Measurements from ENCODE around the gene ZCCHC17. TPM values are rescaled to one million over a fixed set of nuclear protein-coding genes. Genes with fewer than 3 reads are reported as not detected.

Gene ZCCHC17
- total RNA-seq, 1 experiment from 2014 or later, result 48.8 TPM

DNA sequence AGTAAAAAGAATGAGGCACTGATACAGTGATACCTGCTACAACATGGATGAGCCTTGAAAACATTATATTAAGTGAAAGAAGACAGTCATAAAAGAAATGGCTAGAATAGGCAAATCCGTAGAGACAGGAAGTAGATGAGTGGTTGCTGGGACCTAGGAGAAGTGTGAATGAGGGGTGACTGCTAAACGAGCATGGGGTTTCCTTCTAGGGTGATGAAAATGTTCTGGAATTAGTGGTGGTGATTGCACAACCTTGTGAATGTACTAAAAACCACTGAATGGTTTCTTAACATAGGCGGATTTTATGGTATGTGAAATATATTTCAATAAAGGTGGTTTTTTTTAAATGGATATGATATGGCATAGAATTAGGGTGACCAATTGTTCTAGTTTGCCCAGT, 103.6 kb downstream of the ZCCHC17 start:
- DNase-seq (ENCODE audit: low spot score), result no peak
- H3K9me3 ChIP-seq (ENCODE audit: low read depth, low read length, poor library complexity, severe bottlenecking), result no peaks in the 10 kb centered on the region
- H3K4me1 ChIP-seq (ENCODE audit: insufficient read depth, low read length, poor library complexity, severe bottlenecking), result no peaks in the 10 kb centered on the region
- intact Hi-C loops (cut with micrococcal nuclease; ENCODE audit: unreplicated experiment), result no loop called here
- TF ChIP-seq EZH2 (IDR thresholded peaks at IDR 0.05; ENCODE audit: borderline replicate concordance, low read depth, low read length, poor library complexity, severe bottlenecking), result no peak
- TF ChIP-seq, protein P1, sequence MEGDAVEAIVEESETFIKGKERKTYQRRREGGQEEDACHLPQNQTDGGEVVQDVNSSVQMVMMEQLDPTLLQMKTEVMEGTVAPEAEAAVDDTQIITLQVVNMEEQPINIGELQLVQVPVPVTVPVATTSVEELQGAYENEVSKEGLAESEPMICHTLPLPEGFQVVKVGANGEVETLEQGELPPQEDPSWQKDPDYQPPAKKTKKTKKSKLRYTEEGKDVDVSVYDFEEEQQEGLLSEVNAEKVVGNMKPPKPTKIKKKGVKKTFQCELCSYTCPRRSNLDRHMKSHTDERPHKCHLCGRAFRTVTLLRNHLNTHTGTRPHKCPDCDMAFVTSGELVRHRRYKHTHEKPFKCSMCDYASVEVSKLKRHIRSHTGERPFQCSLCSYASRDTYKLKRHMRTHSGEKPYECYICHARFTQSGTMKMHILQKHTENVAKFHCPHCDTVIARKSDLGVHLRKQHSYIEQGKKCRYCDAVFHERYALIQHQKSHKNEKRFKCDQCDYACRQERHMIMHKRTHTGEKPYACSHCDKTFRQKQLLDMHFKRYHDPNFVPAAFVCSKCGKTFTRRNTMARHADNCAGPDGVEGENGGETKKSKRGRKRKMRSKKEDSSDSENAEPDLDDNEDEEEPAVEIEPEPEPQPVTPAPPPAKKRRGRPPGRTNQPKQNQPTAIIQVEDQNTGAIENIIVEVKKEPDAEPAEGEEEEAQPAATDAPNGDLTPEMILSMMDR (conservative IDR thresholded peaks at IDR 0.05; ENCODE audit: low read depth, low read length), result no peak
- no peak overlapping the region for H3K27ac ChIP-seq (ENCODE audit: low read depth, low read length, poor library complexity, severe bottlenecking)
- no TSS peak for BruUV-seq (replicated peaks)
- ChIA-PET CTCF (no interaction called here), POLR2A (ENCODE audit: low non-redundant PET) (no interaction called here)
- H3K36me3 ChIP-seq (ENCODE audit: insufficient read depth, low read length, poor library complexity, severe bottlenecking), result no peaks in the 10 kb centered on the region
- no peak overlapping the region for H3K4me3 ChIP-seq (ENCODE audit: low read depth, low read length, poor library complexity, severe bottlenecking)
- no peaks in the 10 kb centered on the region for H3K27me3 ChIP-seq (replicated peaks; ENCODE audit: insufficient read depth, low read depth, low read length, poor library complexity)

DNA sequence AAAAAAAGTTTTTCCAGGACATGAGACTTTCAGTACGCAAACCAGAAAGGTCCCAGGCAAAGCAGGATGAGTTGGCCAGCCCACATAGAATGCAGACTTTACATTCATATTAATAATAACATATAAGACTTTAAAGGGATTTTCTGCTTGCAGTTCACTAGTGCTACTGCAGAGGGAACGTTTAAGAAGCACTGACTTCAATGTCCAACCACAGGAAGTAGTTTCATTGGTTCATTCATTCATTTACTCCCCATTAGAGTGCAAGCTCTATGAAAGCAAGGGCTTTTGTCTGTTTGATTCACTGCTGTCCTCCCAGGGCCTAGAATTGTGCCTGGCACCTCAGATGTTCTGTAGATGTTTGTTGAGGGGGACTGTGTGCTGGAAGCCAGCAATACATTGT, 104.4 kb downstream of the ZCCHC17 start:
- Histone ChIP-seq H3K4me1 (ENCODE audit: insufficient read depth, low read length, poor library complexity, severe bottlenecking) (no peaks in the 10 kb centered on the region), H3K27me3 (replicated peaks; ENCODE audit: insufficient read depth, low read depth, low read length, poor library complexity) (no peaks in the 10 kb centered on the region), H3K27ac (ENCODE audit: low read depth, low read length, poor library complexity, severe bottlenecking) (no peak overlapping the region), H3K36me3 (ENCODE audit: insufficient read depth, low read length, poor library complexity, severe bottlenecking) (no peaks in the 10 kb centered on the region), H3K4me3 (ENCODE audit: low read depth, low read length, poor library complexity, severe bottlenecking) (no peak overlapping the region), H3K9me3 (ENCODE audit: low read depth, low read length, poor library complexity, severe bottlenecking) (no peaks in the 10 kb centered on the region)
- TF ChIP-seq EZH2 (IDR thresholded peaks at IDR 0.05; ENCODE audit: borderline replicate concordance, low read depth, low read length, poor library complexity, severe bottlenecking), result no peak
- TF ChIP-seq, protein P1 (conservative IDR thresholded peaks at IDR 0.05; ENCODE audit: low read depth, low read length), result no peak
- intact Hi-C loops (cut with micrococcal nuclease; ENCODE audit: unreplicated experiment), result no loop called here
- ChIA-PET CTCF (interaction anchor here (0.6 kb wide), 1 partner anchor 271 kb away, joined by 6 read pairs; no protein-coding TSS in a partner anchor), POLR2A (ENCODE audit: low non-redundant PET) (no interaction called here)
- no TSS peak for BruUV-seq (replicated peaks)
- DNase-seq (ENCODE audit: low spot score), result no peak

DNA sequence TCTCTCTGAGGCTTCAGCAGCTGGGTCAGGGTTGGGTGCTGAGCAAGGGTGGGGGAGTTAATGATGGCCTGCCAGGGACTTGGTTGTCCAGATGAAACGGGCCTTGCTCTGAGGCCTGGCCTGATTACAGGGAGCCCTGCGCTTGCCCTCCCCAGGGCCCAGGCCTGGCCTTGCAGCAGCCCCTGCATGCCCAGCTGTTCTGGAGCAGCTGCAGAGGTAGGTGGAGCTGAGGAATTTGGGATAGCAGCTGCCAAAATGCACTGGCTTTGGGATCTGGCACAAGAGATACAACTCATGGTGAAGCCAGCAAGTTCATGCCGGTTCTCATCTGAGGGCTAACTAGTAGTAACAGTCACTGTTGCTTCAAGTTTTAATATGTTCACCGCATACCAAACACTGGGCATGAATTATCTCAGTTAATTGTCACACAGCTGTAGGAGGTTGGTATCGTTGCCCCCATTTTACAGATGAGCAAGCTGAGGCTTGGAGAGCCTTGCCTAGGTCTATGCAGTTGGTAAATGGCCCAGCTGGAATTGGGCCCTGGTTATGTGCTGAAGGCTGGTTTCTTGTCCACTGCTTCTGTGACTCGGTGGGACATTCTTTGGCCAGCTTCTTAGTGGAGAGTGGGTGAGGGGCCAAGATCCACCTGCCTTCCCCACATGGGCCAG, 108.9 kb downstream of the ZCCHC17 start:
- Histone ChIP-seq H3K27me3 (replicated peaks; ENCODE audit: insufficient read depth, low read depth, low read length, poor library complexity) (peaks cover 6% of the 10 kb centered on the region), H3K36me3 (ENCODE audit: insufficient read depth, low read length, poor library complexity, severe bottlenecking) (no peaks in the 10 kb centered on the region), H3K9me3 (ENCODE audit: low read depth, low read length, poor library complexity, severe bottlenecking) (no peaks in the 10 kb centered on the region), H3K4me1 (ENCODE audit: insufficient read depth, low read length, poor library complexity, severe bottlenecking) (no peaks in the 10 kb centered on the region), H3K4me3 (ENCODE audit: low read depth, low read length, poor library complexity, severe bottlenecking) (no peak overlapping the region), H3K27ac (ENCODE audit: low read depth, low read length, poor library complexity, severe bottlenecking) (no peak overlapping the region)
- CTCF ChIA-PET, result interaction anchor here (0.7 kb wide), 1 partner anchor 143 kb away, joined by 5 read pairs; no protein-coding TSS in a partner anchor
- intact Hi-C loops (cut with micrococcal nuclease; ENCODE audit: unreplicated experiment), result no loop called here
- TF ChIP-seq, protein P1 (conservative IDR thresholded peaks at IDR 0.05; ENCODE audit: low read depth, low read length), result no peak
- TF ChIP-seq EZH2 (IDR thresholded peaks at IDR 0.05; ENCODE audit: borderline replicate concordance, low read depth, low read length, poor library complexity, severe bottlenecking), result no peak
- POLR2A ChIA-PET (ENCODE audit: low non-redundant PET), result no interaction called here
- no peak for DNase-seq (ENCODE audit: low spot score)
- BruUV-seq (replicated peaks), result no TSS peak
